C4-2B (cell line): ENCODE data around the gene USP6NL.

Source experiments
- ZFX ChIP-seq: fragments of 450-650 bp; IDR thresholded peaks from 2 replicates; pipeline ENCODE4 v1.6.1; 2017
- TF ChIP-seq, protein P1 (sequence below): fragments of 450-650 bp; conservative IDR thresholded peaks from 2 replicates; pipeline ENCODE4 v1.5.1; 2017; ENCODE audit warnings: mild to moderate bottlenecking

DNA sequence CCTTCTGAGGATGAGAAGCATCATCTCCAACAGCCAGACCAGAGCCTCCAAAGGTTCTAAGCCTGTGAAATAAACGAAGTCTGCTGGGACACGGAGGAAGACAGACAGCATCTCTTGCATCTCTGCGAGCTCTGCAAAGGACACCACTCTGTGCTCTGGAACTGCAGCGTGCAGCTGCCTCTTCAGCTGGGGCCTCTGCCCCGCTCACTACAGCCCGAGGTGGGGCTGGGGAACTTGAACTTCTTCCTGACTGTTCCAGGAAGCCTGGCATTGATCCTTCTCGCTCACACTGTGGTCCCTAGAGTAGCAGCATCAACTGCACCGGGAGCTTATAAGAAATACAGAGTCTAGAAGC is 163.3 kb downstream of the USP6NL start:
- TF ChIP-seq, protein P1, sequence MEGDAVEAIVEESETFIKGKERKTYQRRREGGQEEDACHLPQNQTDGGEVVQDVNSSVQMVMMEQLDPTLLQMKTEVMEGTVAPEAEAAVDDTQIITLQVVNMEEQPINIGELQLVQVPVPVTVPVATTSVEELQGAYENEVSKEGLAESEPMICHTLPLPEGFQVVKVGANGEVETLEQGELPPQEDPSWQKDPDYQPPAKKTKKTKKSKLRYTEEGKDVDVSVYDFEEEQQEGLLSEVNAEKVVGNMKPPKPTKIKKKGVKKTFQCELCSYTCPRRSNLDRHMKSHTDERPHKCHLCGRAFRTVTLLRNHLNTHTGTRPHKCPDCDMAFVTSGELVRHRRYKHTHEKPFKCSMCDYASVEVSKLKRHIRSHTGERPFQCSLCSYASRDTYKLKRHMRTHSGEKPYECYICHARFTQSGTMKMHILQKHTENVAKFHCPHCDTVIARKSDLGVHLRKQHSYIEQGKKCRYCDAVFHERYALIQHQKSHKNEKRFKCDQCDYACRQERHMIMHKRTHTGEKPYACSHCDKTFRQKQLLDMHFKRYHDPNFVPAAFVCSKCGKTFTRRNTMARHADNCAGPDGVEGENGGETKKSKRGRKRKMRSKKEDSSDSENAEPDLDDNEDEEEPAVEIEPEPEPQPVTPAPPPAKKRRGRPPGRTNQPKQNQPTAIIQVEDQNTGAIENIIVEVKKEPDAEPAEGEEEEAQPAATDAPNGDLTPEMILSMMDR: no peak
- no peak for TF ChIP-seq ZFX
